Right lobe of liver (tissue), 6 donors: ENCODE measurements around the gene SLC25A3. TPM values are rescaled to one million over a fixed set of nuclear protein-coding genes. Genes with fewer than 3 reads are reported as not detected.
"Not testable (repeated sequence)": the region's sequence is repeated elsewhere in the genome, so short reads cannot be mapped to it uniquely, and the experiment has no call there.

Experiments
- ATAC-seq, 4 donors: fragments of 200-7000 bp; cut with Tn5 transposase; one replicate each; pipeline ENCODE4 v1.9.1; 2020; ENCODE audit warnings: mild to moderate bottlenecking in 4 of 4, moderate library complexity in 4 of 4
- DNase-seq, 3 donors: peaks; one replicate each; pipeline ENCODE4 v3.0.0-alpha.2; 2020
- H3K27ac ChIP-seq, 3 donors: fragments of 200-600 bp; one replicate each; pipeline ENCODE4 v1.8.0; 2022
- H3K27me3 ChIP-seq, 2 donors: fragments of 200-600 bp; one replicate each; pipeline ENCODE4 v1.8.0; 2022
- H3K36me3 ChIP-seq, 4 donors: fragments of 200-600 bp; sonication (generic) in 1 of 4; one replicate each; pipeline versions ENCODE4 v1.5.1 to v1.8.0; 2017 to 2022; ENCODE audit warnings: control low read depth in 1 of 4
- H3K4me1 ChIP-seq, 4 donors: fragments of 200-600 bp; sonication (generic) in 1 of 4; one replicate each; pipeline versions ENCODE4 v1.5.1 to v1.8.0; 2017 to 2022; ENCODE audit warnings: control low read depth in 1 of 4
- H3K4me3 ChIP-seq, 3 donors: fragments of 200-600 bp; one replicate each; pipeline ENCODE4 v1.8.0; 2022
- H3K9me3 ChIP-seq, 4 donors: fragments of 200-600 bp; sonication (generic) in 1 of 4; one replicate each; pipeline versions ENCODE4 v1.5.1 to v1.8.0; 2017 to 2022; ENCODE audit warnings: control low read depth in 1 of 4
- POLR2A ChIP-seq: fragments of 450-650 bp; IDR thresholded peaks from one replicate; pipeline ENCODE4 v1.6.1; 2017; ENCODE audit warnings: antibody characterized with exemption, mild to moderate bottlenecking
- WGBS: methylation state at CpG from one replicate; pipeline ENCODE4 v1.1.6; 2018; ENCODE audit warnings: low coverage, low lambda C conversion rate; ENCODE audit not compliant: insufficient coverage; ENCODE audit errors: missing lambda C conversion rate; 5-methylcytosine and 5-hydroxymethylcytosine counted together
- intact Hi-C, 2 donors: fragments of 100-400 bp; cut with DNase I; formaldehyde crosslinking; loops; one replicate each; pipeline versions ENCODE4 v1.11.2 to v1.14.1; 2022
- total RNA-seq, 6 experiments: library from RNA; depleted of rRNA in 2 of 6; stranded (reverse); fragments of >200 nt in 2 of 6; fragmentation: NEBNext Ultra II Directional in 3 of 6; extraction: Animal tissue kit (Norgen Biotek cat#: 25700) in 3 of 6; gene quantifications; one replicate each; pipeline versions ENCODE4 v1.1.0 to v1.2.4, GENCODE V29; 2016 to 2023
- TF ChIP-seq, protein P1 (sequence below), 4 donors: fragments of 200-600 bp in 3 of 4; fragments of 450-650 bp in 1 of 4; IDR thresholded peaks; one replicate each; pipeline versions ENCODE4 v1.5.1 to v1.8.0; 2016 to 2022; ENCODE audit warnings: antibody characterized with exemption in 4 of 4, mild to moderate bottlenecking in 2 of 4
- donor health status: DM: no; HTN: yes; CAD: no.
- donor health status: DM: no; HTN: no; CAD: no.
- donor health status: DM: no; HTN: no; CAD: no.
- donor health status: DM: no; HTN: yes; CAD: no.
- donor health status: DM: no; HTN: yes; CAD: no.

The SLC25A3 gene
- total RNA-seq, 6 experiments from 2014 or later, result 257 to 421 (median 267) TPM

DNA sequence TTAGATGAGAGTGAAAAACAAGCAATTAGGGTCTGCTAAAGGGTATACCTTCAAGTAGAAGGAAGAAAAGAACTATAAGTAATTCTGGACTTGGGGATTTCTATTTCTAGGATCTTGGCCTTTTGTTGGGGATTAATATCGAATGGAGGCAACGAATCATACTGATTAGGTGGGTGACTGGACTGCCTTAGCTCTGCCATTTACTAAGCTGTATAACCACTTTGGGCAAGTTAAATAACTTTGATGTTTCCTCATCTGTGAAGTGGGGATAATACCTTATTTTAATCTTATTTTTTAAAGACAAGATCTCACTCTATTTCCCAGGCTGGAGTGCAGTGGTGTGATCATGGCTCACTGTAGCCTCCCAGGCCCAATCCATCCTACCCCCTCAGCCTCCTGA is 44.5 kb downstream of the SLC25A3 start:
- no peak overlapping the region for H3K27ac ChIP-seq
- ATAC-seq (no peak), DNase-seq (no peak)
- TF ChIP-seq POLR2A, result no peak
- TF ChIP-seq, protein P1, sequence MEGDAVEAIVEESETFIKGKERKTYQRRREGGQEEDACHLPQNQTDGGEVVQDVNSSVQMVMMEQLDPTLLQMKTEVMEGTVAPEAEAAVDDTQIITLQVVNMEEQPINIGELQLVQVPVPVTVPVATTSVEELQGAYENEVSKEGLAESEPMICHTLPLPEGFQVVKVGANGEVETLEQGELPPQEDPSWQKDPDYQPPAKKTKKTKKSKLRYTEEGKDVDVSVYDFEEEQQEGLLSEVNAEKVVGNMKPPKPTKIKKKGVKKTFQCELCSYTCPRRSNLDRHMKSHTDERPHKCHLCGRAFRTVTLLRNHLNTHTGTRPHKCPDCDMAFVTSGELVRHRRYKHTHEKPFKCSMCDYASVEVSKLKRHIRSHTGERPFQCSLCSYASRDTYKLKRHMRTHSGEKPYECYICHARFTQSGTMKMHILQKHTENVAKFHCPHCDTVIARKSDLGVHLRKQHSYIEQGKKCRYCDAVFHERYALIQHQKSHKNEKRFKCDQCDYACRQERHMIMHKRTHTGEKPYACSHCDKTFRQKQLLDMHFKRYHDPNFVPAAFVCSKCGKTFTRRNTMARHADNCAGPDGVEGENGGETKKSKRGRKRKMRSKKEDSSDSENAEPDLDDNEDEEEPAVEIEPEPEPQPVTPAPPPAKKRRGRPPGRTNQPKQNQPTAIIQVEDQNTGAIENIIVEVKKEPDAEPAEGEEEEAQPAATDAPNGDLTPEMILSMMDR (IDR thresholded peaks at IDR 0.05), result no peak
- no peaks in the 10 kb centered on the region for H3K36me3 ChIP-seq
- H3K9me3 ChIP-seq, result no peaks in the 10 kb centered on the region
- H3K27me3 ChIP-seq, result no peaks in the 10 kb centered on the region
- intact Hi-C loops, result no loop called here
- H3K4me1 ChIP-seq, result no peaks in the 10 kb centered on the region
- H3K4me3 ChIP-seq, result no peak overlapping the region
- WGBS, result 96% methylated on average over 2 of the region's 2 CpGs

- Histone ChIP-seq H3K27me3 (no peaks in the 10 kb centered on the region), H3K4me3 (no peak overlapping the region), H3K27ac (no peak overlapping the region), H3K36me3 (no peaks in the 10 kb centered on the region), H3K9me3 (no peaks in the 10 kb centered on the region), H3K4me1 (no peaks in the 10 kb centered on the region)
- WGBS, result 50% methylated on average over 3 of the region's 3 CpGs
- no peak for DNase-seq
- TF ChIP-seq, protein P1 (IDR thresholded peaks at IDR 0.05), result no peak
- no peak for TF ChIP-seq POLR2A
- ATAC-seq, result no peak
- intact Hi-C loops, result no loop called here
These were observed 46.0 kb downstream of the SLC25A3 start for GRCh38 chr12:98639491-98639890.

DNA sequence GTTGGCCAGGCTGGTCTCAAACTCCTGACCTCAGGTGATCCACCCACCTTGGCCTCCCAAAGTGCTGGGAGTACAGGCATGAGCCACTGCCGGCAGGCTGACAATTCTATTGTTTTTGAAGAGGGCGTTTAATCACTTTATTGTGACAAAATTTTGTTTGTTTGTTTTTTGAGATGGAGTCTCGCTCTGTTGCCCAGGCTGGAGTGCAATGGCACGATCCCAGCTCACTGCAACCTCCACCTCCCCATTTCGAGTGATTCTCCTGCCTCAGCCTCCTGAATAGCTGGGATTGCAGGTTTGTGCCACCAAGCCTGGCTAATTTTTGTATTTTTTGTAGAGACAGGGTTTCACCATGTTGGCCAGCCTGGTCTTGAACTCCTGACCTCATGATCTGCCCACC is 49.3 kb downstream of the SLC25A3 start:
- intact Hi-C loops, result not testable (repeated sequence)

GRCh38 chr12:98644433-98644711 is 50.9 kb downstream of the SLC25A3 start:
- ATAC-seq (peak; percentile 15 to 28 (median 18)), DNase-seq (peak in 1 of 3 donors; percentile 58)
- WGBS, result 0% methylated on average over 3 of the region's 20 CpGs
- Histone ChIP-seq H3K4me3 (peak overlapping the region; percentile 66 to 95 (median 76)), H3K4me1 (peaks cover 0 to 4% (median 0%) of the 10 kb centered on the region in 4 donors), H3K9me3 (no peaks in the 10 kb centered on the region), H3K27me3 (no peaks in the 10 kb centered on the region), H3K27ac (peak overlapping the region; percentile 78 to 87 (median 81)), H3K36me3 (peaks cover 0 to 11% (median 0%) of the 10 kb centered on the region in 4 donors)
- intact Hi-C loops, result no loop called here
- TF ChIP-seq, protein P1 (IDR thresholded peaks at IDR 0.05), result no peak
- TF ChIP-seq POLR2A, result no peak

More for the DNA sequence above, 49.3 kb downstream of the SLC25A3 start:
- not testable (repeated sequence) for H3K9me3 ChIP-seq, H3K27ac ChIP-seq, H3K4me3 ChIP-seq, DNase-seq, H3K4me1 ChIP-seq, ATAC-seq, H3K36me3 ChIP-seq, H3K27me3 ChIP-seq
- 93% methylated on average over 3 of the region's 5 CpGs for WGBS

GRCh38 chr12:98644712-98645571 is 51.5 kb downstream of the SLC25A3 start, which contains the start of the genes APAF1 and IKBIP:
Gene APAF1, plus strand, starts transcription at chr12:98645290. Its CDS starts 3,070 bp downstream, at chr12:98648360.
Gene IKBIP, minus strand, starts transcription at chr12:98644788. Its CDS starts 87 bp downstream, at chr12:98644701.
- H3K4me1 ChIP-seq, result peaks cover 0 to 4% (median 0%) of the 10 kb centered on the region in 4 donors
- TF ChIP-seq POLR2A, result peak; percentile 85
- TF ChIP-seq, protein P1 (IDR thresholded peaks at IDR 0.05), result no peak
- under 1% methylated on average over 29 of the region's 91 CpGs for WGBS
- peak within 1 kb of the TSS; percentile 66 to 95 (median 76) for H3K4me3 ChIP-seq
- intact Hi-C loops, result no loop called here
- ATAC-seq (peak; percentile 96 to 99 (median 97)), DNase-seq (peak; percentile 99)
- H3K27me3 ChIP-seq, result no peaks in the 10 kb centered on the region
- H3K9me3 ChIP-seq, result no peaks in the 10 kb centered on the region
- peak within 1 kb of the TSS; percentile 78 to 92 (median 90) for H3K27ac ChIP-seq
- peaks cover 0 to 15% (median 0%) of the 10 kb centered on the region in 4 donors for H3K36me3 ChIP-seq
